Stimulated activated CD8-positive, alpha-beta memory T cell treated with anti-CD3 and anti-CD28 coated beads, Interleukin-7, amount 100 ng/mL, for 24 hours (primary cell): ENCODE data around the gene BCDIN3D.

Source experiments
- DNase-seq: peaks from one replicate; pipeline ENCODE4 v3.0.0-alpha.2; 2020; ENCODE audit warnings: low read depth

BCDIN3D gene

DNA sequence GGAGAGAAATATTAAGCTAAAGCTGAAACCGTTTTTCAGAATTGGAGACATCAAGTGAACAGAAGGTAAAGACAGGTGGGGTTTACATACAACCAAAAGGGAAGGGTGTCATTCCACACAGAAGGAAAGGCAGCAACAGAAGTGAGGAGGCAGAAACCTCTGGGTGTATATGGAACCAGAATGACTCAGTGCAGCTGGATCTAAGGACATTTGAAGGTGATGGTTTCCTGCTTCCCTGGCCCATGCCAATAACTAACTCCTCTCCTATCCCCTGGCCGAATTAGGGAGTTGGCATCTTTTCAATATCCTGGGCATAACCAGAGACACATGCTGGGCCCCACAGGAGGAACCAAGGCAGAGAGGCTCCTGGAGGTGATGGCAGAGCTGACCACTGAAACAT, 23.1 kb downstream of the BCDIN3D start:
- DNase-seq, result no peak

DNA sequence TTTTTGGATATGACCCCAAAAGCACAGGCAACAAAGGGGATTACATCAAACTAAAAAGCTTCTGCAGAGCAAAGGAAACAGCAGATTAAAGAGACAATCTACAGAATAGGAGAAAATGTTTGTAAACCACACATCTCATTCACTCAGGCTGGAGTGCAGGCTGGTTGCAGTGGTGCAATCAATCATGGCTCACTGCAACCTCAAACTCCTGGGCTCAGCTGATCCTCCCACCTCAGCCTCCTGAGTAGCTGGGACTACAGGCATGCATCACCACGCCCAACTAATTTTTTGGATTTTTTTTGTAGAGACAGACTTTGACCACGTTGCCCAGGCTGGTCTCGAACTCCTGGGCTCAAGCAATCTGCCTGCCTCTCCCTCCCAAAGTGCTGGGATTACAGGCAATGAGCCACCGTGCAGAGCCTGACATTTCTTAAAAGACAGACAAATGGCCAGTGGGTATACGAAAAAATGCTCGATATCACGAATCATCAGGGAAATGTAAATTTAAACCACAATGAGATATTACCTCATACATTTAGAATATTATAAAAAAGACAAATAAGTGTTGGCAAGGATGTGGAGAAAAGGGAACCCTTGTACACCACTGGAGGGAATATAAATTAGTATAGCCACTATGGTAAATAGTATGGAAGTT, 24.5 kb downstream of the BCDIN3D start:
- DNase-seq, result no peak

DNA sequence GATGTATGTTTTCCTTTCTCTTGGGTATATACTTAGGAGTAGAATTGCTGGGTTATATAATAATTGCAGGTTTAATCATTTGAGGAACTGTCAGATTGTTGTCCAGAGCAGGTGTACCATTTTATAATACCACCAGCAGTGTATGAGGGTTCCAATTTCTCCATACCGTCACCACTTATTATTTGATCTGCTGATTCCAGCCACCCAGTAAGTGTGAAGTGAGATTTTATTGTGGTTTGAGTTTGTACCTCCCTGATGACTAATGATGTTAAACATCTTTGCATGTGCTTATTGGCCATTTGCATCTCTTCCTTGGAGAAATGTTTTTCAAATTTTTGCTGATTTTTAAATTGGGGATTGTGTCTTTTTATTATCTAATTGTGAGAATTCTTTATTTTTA, 29.8 kb downstream of the BCDIN3D start:
- no peak for DNase-seq

DNA sequence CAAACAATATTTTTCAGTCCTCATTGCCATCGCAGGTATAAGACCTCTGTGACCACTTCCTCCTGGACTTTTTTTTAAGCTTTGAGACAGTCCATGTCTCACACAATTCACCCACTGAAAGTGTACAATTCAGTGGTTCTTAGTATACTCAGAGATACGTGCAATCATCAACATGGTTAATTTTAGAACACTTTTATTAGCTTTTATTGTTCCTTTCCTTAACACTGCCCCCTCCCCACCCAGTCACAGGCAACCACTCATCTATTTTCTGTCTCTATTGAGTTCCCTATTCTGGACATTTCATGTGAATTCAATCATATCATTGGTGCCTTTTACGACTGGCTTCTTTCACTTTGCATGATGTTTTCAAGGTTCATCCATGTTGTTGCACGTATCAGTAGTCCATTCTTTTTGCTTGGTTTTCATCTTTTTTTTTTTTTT, 30.9 kb downstream of the BCDIN3D start:
- no peak for DNase-seq

DNA sequence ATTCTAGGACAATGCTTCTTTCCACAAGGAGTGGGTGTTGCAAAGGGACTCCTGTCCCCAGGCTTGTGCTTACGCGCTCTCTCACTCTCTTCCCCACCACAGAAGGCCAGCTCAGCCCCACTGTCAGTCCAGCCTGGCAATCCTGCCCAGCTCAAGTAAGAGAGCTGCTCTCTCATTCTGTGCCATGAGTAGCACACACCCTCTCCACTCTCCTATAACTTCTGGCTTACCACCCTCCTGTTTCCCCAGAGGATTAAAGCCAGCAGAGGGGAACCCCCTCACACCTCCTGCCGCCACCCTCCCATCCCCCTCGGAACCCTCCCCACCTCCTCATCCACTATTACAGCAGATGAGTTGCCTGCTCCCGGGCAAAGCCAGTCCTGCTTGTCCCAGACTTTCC, 31.8 kb downstream of the BCDIN3D start:
- no peak for DNase-seq

DNA sequence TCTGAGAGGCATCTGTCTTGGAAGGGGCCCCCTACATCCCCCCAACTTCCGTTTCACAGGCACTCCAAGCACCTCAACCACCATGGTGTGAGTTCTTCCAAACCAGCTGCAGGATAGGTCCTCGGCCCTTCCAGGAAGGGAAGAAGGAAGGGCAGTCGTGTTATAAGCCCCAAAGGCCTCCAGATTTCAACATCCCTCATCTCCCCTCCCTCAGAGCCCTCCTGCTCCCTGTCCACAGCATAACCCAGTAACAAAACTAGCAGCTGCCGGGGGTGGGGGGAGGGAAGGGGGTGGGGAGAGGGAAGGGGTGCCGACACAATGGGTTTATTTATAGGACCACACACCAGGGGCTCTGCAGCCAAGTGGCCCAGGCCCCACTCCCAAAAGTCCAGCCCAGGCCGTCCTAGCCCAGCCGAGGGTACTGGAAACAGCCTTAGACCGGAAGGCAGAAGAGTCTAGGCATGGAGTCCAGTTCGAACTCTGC, 33.0 kb downstream of the BCDIN3D start:
- DNase-seq, result no peak

DNA sequence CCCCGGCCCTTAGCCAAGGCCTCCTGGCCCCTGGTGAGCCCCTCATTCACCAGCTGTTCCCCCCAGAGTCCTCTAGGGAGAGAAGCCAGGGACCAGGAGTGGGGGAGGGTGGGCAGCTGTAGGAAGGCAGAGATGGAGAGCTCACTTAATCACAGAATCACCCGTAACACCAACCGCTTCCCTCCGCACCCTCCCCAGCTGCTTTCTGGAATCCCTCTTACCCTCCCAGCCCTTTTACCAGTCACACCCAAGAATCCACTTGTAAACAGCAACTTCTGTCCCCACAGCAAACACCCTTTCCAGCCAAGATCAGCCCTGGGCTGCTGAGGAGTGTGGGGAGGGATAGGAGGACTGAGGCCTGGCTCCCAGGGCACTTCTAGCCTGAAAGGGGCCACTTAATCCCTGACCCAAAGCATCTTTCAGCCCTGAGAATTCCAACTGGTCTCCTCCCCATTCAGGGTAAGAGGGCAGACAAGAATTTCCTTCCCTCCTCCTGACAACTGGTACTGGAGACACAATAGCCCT, 33.5 kb downstream of the BCDIN3D start:
- no peak for DNase-seq

DNA sequence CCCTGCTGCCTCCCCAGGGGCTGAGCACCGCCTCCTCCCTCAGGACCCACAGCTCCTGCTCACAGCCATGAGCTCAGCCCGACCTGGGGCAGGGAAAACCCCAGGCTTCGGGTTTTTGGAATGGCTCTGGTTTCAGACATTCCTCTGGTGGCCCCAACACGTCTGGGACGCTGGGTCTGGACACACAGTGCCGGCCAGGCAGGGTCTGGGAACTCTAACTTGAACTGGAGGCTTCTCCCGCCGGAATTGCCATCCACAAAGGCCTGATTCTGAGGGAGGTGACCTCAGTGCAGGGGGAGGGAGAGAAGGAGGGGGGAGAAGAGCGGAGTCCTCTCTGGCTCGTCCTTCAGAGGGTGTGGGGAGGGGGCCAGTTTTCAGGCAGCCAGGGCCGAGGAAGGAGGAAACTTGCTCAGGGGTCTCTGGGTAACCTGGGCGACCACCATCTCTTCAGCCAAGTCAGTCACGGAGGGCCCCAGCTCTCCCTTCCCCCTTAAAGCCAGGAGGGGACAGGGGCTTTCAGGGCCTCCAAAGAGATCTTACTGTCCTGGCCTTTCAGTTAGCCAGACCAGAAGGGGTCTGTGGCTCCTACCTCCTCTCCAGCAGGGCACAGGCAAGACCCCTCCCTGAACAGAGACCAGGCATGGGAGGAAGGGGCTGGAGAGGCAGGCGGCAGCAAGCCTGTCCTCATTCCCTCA, 34.1 kb downstream of the BCDIN3D start:
- DNase-seq, result no peak

DNA sequence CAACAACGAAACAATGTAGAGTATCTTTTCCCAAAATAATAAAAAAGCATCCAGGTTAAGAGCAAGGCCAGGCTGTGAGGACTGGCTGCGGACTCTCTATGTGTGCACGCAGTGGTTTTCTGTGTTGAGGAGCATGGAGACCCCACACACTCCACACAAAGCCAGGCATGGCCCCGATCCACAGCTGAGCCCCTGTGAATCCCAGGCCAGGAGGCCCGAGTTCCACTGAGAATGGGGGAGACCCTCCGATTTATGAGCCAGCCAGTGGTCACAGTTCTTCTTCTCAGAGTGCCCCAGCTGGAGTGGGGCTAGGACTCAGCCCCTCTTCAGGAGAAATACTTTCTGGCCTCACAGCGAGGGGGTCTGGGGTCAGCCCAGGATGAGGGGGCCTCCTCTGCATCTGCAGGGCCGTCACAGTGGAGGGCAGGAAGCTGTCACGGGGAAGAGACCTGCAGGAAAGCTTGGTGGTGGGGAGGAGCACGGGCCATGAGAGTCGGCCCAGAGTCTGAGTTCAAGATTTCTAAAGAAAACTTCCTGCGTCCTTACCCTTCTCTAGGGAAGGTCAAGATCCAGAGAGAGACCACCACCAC, 34.8 kb downstream of the BCDIN3D start:
- DNase-seq, result no peak

DNA sequence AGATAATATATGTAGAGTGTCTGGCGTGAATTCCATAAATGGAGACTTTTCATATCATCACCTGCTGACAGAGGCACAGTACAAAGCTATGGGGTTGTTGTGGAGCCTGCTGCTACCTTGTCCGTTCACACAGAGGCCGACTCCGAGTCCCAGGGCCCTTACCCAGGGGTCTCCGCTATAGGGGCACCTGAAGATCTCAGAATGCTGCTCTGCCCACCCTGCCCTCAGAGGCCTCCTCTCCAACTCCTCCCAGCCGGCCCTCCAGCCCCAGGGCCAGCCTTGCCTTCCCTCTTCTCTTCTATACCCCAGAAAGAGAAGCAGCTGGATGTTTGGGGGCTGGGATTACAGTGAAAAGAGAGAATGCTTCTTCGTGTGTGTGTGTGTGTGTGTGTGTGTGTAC, 36.0 kb downstream of the BCDIN3D start:
- no peak for DNase-seq

DNA sequence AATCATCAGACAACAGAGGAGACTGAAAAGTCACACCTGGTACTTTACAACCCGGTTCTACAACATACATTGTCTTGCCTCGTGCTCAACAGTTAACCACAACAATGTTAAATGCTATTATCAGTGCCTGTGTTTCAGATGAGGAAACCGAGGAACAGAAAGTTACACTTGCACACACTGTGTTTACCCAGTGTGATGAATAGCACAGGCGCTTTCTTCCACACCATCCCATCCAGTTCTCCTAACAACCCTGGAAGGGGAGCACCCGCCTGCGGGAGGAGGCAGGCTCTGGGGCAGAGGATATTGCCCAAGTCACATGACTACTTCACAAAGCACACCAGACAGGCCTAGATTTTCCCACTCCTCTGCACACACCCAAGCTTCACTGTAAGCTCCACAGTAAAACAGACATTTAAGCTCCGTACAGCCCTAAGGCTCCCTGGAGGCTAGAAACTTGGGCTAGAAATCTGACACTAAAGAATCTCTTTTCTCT, 36.5 kb downstream of the BCDIN3D start:
- DNase-seq, result no peak

DNA sequence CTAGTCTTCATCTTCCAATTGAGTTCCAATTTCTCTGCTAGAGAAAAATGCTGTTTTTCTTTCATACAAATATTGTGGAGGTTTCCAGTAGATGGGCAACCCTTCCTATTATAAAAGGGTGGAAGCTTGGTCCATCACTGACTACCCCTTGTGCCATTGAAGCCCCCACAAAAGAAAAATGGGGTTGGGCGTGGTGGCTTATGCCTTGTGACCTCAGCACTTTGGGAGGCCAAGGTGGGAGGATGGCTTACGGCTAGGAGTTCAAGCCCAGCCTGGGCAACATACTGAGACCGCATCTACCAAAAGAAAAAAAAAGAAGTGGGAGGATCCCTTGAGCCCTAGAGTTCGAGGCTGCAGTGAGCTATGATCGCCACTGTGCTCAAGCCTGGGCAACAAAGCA, 37.5 kb downstream of the BCDIN3D start:
- no peak for DNase-seq

DNA sequence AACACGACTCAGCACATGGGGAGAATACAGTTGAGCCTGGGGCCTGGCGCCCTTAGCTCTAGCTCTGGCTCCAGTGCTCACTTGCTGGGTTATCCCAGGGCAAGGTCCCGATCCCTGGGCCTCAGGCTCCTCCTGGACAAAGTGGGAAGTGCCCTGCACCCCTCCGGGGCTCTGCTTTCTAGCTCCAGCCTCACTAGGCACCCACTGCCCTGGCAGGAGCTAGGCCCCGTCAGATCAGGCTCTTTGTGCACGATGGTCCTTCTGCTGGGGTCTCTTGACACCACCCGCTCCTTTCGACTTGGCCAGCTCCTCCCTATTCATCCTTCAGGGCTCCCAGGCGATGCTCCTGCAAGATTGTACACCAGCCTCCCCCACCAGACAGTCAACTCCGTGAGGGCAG, 38.1 kb downstream of the BCDIN3D start:
- no peak for DNase-seq

DNA sequence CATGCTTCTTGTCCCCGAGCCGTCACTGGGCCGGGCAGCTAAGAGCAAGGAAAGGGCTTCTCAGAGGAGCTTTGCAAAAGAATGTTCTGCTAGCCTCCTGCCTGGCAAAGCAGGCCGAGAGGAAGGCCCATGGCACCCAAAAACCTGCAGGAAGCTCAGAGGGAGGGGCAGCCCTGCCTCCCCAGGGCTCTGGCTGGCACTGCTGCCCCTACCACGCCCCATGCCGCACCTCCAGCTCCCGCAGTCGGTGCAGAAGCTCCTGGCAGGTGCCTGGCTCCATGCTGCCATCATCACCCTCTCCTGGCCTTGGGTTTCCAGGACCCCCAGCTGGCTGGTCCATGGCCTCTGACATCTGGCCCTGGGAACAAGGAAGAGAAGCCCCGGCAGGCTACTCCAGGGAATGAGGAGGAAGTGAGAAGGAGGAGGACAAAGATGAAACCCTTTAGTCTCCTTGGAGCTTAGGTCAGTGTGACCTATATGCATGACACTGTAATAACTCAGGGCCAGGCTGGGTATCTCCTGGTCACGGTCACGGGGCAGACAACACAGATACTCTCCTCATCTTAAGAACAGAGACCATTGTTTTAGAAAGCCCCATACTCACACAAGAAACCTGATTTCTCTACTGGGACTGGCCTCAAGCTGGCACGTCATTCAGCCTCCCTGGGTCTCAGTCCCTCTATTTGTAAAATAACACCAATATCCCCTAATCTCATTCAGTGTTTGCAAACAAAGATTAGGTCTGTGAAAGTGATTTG, 39.0 kb downstream of the BCDIN3D start:
- no peak for DNase-seq

DNA sequence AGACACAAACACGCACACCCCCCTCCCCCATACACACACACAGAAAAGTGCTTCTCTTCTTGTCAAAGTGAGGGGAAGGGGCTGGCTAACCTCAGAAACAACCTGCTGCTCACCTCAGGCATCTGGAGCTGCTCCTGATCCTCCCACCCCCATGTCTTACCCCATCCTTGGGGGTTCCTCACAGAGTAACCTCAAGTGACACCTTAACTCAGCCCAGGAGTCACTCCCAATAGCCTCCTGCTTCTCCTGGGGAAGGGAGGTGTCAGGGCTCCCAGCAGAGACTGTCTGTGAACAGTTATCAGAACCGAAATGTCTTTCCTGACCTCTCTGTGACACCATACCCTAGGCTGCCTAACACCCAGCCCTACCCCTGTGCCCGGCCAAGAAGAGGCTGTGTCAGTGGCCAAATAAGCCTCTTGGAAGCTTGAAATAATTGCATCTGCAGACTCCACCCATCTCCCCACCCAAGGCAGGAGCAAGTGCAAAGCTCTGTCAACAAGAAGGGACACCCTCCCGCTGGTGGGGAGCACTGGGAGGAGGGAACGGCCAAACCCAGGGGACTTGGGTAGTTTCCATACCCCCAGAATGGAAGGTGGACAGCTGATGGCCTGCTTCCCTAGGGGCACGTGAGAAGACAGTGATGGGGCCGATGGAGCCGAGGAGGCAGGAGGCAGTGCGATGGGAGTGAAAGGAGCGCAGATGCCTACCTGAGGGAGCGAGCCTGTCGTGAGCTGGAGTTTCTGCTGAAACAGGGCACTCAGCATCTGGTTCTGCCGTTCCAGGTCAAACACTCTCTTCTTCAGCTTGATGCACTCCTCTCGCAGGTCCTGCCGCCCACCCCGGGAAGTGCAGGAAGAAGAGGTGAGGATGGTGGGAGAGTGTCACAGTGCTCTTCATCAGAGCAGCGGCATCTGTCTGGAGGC, 41.5 kb downstream of the BCDIN3D start:
- DNase-seq, result no peak

DNA sequence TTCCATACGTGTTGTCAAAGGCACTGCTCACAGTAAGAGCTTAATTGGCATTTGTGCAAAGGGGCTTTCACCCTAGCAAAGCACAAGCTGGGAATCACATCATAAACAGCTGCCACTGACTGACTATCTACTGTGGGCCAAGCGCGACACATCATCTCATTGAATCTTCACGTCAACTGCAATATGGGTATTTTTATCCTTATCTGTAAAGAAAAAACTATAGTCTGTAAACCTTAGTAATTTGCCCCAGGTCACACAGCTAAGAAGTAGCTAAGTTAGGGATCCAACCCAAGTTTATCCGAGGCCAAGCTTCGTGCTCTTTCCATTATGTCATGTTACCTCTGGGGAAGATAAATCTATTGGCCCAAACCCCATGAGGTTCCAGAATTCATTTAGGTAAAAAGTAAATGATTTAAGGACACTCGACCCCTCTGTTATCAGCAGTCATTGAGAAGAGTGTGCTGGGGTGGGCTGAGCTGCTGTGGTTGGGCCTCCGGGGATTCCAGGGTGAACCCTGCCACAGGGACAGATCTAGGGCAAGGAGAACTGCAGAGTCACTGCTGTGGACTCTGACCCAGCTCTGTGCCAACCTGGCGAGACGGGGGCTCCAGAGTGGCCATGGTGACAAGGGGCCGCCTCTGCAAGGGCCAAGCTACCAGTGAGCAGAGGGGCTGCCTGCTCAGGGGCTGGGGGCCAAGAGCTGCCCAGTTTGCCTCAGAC, 42.3 kb downstream of the BCDIN3D start:
- DNase-seq, result no peak

DNA sequence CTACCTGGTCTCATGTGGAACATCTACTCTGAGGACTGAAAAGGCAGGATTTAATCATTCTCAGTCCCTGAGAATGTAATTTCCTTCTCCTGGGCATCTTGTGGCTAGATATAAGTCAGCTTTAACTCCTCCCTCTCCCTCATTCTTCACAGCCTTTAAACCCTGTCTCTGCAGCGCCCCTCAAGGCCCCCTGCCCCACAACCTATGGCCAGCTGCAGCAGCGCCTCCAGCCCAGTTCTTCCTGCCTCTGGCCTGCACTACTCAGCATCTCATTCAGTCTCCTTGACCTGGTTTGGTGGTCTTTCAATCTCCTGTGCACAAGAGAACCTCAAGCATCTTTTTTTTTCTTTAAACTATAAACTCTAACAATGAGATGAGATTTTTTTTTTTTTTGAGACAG, 44.0 kb downstream of the BCDIN3D start:
- DNase-seq, result no peak

DNA sequence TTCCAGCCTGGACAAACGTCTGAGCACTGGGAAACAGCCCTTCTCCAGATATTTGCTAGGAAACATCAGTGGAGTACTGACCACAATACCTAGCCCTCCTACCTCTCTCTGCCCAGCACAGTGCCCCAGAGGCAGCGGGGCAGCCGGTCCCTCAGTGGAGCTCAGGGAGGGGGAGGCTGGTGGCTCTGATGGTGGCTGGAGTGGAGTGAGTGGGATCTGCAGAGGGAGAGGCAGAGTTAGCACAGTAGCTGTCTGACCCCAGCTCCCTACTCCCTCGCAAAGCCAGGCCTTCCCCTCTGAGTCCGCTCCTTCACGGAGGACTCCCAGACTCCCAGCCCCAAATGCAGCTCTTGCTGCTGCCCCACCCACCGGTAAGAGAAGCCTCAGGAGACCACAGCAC, 44.7 kb downstream of the BCDIN3D start:
- no peak for DNase-seq

DNA sequence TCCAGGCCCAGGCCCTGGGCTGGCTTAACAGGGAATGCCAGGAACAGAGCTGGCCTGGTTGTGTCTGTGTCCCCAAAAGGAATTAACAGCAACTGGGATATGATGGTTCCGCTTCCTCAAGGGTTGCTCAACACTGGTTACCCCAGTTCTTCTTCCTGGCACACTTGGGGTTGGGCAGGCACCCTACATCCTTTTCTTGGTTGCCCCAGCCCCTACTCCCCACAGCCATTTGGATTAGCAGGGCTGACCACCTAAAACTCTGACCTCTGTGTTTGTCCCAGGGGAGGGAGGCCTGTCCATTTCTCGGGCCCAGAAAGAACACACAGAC, 45.5 kb downstream of the BCDIN3D start:
- no peak for DNase-seq

DNA sequence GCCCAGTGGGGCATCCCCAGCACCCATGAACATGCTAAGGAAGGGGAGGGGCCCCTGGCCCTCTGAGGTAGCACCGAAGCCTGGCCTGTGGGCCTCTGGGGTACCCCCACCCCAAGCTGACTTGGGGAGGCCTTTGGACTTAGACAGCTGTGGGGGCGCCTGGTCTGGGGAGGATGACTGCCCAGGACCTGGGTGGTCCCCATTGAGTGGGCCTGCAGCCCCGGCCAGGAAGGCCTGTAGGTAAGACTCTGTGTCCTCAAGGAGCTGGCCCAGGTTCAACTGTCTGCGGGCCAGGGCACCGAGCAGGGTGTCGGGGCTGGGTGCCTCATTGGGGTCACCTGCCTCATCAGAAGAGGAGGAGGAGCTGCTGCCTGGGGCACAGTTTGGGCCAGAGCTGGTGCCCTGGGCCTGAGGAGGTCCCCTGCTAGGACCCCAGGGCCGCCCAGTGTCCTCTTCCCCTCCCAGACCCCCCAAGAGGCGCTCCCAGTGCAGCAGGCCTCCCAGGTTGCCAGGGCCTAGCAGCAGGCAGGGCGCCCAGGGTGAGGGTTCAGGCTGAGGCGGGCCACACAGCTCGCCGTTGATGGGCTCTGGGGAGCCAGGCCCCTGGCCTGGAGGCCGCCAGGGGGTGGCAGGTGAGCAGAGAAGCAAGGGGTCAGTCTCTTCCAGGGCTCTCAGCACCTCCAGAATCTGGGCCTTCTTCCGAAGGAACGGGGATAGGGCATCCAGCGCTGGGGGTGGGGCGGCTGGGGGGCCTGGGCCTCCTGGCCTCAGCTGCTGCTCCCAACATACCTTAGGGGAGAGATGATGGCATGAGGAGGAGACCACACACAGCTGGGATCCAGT, 46.1 kb downstream of the BCDIN3D start:
- no peak for DNase-seq
